GM18507 (cell line): Measurements from ENCODE around the gene GRHL3.

Experiments
- DNase-seq: peaks from one replicate; pipeline ENCODE4 v3.0.0; 2011; ENCODE audit warnings: low read depth; ENCODE audit not compliant: insufficient read length; ENCODE audit errors: extremely low spot score
- FAIRE-seq: peaks from 2 replicates; lab custom pipeline; 2011; peaks lifted over from hg19 to GRCh38; lab: Jason Lieb, UNC

GRHL3 gene

DNA sequence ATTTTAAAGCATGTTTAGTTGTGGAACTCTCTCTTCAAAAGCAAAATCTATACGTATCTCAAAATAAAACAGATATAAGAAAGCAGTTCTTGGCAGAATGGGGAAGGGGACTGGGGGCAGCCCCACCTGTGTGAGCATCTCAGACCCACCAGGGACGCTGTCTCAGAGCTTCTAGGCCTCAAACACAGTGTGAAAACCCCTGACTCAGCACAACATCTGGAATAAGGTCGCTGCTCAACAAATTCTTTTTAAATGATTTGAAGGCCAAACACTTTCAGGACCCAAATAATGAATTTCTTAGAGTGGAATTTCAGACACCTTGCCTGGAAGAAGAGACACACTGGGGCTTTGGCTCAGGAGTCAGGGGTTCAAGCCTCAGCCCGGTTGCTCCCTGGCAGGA, 27.1 kb upstream of the GRHL3 start:
- DNase-seq (no peak), FAIRE-seq (no peak)

GRCh38 chr1:24292887-24293286, 26.3 kb upstream of the GRHL3 start:
- DNase-seq: no peak
- no peak for FAIRE-seq

DNA sequence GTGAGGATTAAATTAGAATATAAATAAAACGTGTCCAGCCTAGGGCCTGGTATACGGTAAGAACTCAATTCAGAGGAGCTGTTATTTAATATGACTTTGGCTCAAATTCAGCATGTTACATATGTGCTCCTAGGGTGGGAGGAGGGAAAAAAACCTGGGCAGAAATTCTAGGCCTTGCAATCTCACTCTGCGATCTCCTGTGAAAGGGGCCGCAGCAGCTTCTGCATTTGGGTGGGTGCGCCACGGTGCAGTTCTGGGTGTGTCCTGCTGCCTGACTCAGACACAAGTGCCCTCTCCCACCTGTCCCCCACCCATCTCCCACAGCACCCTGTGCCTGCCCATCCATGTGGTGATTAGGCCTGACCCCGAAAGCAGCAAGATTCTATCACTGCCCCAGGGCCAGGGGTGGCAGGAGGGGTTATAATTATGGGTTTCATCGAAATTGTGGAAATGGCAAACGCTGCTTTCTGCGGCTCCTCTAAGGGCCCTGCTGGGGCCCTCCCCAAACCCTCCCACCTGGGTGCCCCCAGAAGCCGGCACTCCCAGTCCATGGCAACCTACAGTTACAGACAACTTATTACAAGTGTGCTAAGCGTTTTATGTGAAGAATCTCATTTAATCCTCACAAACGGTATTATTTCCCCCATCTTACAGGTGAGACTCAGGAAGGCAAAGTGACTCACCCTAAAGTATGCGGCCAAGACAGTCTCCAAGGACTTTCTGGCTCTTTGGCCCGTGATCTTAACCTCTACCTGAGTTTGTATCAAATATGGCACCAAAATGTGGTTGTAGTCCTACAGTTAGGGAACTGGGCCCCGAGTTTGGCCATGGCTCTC, 25.5 kb upstream of the GRHL3 start:
- DNase-seq (no peak), FAIRE-seq (no peak)

DNA sequence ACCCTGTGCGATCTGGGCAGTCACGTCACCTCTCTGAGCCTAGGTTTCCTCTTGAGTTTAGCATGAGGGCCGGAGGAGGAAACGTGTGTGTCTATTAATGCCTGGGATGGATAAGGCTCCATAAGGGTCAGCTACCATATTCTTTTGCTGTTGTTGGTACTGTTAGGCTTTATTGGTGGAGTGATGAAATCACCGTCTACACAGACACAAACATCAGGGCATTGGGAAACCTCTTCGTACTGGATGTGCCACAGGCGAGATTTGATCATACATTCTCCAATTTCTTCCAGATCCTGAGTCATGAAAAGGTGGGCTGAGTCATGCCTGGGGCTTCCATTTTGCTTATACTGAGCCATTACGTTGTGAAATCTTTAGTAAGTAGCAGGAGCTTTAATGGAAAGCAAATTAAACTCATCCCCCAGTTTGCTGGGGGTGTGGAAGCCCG, 24.9 kb upstream of the GRHL3 start:
- no peak for DNase-seq
- FAIRE-seq: no peak

DNA sequence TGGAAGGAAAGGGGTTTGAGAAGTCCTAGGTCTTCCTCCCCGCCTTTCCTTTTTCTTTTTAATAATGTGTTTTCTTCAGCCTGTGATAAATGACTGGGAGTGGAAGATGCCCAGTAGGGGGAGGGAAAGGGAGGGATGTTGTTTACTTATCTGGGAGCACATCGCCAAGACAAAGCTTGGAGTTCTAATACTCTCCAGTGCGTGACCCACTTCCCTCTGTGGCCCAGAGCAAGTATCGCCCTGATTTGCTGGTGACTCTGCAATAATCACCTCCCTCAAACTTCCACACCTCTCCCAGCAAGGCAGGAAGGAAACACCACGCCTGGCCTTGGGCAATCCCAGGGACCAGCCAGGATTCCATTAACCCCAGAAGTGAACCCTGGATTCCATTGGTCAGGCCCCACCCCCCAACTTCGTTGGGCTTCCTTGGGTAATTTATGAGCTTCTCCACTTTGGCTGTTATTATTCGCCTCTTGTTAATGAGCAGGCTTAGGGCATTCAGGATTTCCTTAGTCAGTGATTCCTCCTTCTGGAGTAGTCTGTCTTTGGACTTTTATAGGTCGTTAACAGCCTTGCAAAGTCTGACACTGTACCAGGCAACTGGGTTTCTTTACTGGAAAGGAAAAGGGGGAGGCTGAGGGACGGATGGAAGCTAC, 24.3 kb upstream of the GRHL3 start:
- DNase-seq (no peak), FAIRE-seq (no peak)

DNA sequence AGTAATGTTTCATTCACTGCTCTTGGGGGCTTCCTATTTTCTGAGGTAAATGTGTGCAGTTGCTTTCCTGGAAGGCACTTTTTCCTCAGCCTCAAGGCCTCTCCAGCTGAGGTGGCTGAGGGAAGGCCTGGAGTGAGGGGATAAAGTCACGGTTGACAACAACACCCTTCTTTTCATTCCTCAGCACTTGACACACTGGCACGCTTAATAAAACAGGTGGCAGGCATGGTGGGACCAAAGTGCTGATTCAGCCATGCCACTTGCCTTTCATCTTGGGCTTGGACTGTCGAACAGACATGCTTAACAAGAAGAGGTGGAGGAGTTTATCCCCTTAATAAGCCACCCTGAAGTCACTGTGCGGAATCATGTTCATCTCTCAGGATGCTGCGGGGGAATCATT, 23.6 kb upstream of the GRHL3 start:
- FAIRE-seq (no peak), DNase-seq (no peak)

GRCh38 chr1:24297187-24297851, 21.8 kb upstream of the GRHL3 start:
- DNase-seq (no peak), FAIRE-seq (no peak)

DNA sequence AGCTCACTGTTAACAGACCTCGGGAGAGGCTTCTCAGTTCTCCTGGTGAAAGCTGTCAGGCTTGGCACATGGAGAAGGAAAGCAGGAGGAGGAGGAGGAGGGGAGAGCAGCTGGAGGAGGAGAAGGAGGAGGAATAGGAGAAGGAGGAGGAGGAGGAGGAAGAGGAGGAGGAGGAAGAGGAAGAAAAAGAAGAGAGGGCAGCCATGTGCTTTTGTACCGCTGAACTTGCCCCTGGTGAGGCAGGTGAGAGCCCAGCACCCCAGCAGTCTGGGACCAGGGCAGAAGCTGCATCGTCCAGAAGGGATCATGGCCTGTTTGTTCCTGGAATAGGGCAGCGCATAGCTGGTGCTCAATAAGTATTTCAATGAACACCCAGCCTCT, 21.3 kb upstream of the GRHL3 start:
- DNase-seq: no peak
- FAIRE-seq: no peak

- no peak for FAIRE-seq
- DNase-seq: no peak
These were observed 20.6 kb upstream of the GRHL3 start for GRCh38 chr1:24298606-24299005.

GRCh38 chr1:24299901-24300300, 19.3 kb upstream of the GRHL3 start:
- FAIRE-seq (no peak), DNase-seq (no peak)

GRCh38 chr1:24300971-24301784, 18.0 kb upstream of the GRHL3 start:
- FAIRE-seq (no peak), DNase-seq (no peak)

DNA sequence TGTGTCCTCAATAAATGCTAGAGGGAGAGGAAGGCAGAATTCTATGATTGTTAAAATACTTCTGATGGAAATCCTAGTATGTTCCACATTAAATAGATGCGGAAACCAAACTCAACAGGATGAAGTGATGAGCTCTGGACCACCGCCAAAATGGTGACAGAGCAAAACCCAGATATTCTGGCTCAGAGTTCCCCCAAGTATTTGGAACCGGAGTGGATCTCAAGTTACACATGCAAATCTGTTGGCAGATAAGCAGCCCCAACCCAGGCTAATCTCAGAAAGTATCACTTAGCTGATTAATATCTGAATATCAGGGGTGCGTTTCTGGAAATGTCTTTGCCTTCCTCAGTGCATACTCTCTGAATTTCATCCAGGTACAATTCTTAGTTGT, 17.4 kb upstream of the GRHL3 start:
- no peak for DNase-seq
- no peak for FAIRE-seq

DNA sequence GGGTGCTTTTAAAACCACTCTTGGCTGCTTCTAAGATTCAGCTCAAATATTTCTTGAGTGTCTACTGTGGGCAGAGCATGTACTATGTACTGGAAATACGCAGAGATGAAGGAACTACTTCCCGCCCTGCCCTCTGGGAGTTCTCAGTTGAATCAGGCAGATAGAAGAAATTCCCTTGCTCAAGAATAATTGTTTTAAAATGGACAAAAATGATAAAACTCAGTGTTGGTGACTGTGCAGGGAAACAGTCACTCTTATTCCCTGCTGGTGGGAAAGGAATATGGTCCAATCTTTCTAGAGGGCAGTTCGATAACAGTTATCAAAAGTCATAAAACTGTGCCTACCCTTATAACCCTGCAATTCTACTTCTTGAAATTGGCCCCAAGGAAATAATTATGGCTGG, 16.9 kb upstream of the GRHL3 start:
- DNase-seq: no peak
- FAIRE-seq: no peak

DNA sequence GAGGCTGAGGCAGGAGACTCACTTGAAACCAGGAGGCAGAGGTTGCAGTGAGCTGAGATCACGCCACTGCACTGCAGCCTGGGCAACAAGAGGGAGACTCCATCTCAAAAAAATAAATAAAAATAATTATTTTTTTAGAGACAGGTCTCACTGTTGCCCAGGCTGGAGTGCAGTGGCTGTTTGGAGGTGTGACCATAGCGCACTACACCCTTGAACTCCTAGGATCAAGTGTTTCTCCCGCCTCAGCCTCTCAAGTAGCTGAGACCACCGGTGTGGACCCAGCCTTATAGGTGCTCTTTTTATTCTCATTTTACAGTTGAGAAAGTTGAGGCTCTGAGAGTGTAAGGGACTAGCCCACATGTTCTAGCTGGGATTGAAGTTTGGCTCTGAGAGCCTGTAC, 15.6 kb upstream of the GRHL3 start:
- FAIRE-seq: no peak
- DNase-seq: no peak

GRCh38 chr1:24304763-24305162, 14.4 kb upstream of the GRHL3 start:
- no peak for FAIRE-seq
- DNase-seq: no peak

- FAIRE-seq: no peak
- DNase-seq: no peak
These were observed 10.7 kb upstream of the GRHL3 start for GRCh38 chr1:24308365-24309015.

- DNase-seq (no peak), FAIRE-seq (no peak)
These were observed 9.2 kb upstream of the GRHL3 start for GRCh38 chr1:24309762-24310485.

DNA sequence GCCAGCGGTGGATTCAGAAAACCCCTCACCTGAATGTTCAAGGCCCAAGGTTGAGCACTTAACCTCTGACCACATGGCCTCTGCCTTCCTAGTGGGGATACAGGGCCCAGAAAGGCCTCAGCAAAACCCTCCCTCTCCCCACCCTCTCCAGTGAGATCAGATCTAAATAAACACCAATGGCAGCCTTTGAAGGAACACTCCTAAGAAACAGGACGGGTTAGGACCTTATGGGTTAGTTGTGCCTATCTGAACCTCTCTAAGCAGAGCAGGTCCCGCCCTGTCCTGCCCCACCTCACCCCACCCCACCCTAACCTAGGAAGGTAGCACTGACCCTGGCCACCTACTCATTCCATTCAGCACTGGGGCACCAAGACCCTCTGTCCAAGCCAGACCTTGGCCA, 7.9 kb upstream of the GRHL3 start:
- FAIRE-seq: no peak
- no peak for DNase-seq

GRCh38 chr1:24311741-24312140, 7.4 kb upstream of the GRHL3 start:
- no peak for DNase-seq
- no peak for FAIRE-seq
